ENCODE measurements around the gene OR10C1. TPM values are rescaled to one million over a fixed set of nuclear protein-coding genes. Genes with fewer than 3 reads are reported as not detected.
"Not testable (repeated sequence)": the region's sequence is repeated elsewhere in the genome, so short reads cannot be mapped to it uniquely, and the experiment has no call there.

OR10C1 gene, protein sequence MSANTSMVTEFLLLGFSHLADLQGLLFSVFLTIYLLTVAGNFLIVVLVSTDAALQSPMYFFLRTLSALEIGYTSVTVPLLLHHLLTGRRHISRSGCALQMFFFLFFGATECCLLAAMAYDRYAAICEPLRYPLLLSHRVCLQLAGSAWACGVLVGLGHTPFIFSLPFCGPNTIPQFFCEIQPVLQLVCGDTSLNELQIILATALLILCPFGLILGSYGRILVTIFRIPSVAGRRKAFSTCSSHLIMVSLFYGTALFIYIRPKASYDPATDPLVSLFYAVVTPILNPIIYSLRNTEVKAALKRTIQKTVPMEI
- not detected for polyA plus RNA-seq (ENCODE audit: insufficient read length)

DNA sequence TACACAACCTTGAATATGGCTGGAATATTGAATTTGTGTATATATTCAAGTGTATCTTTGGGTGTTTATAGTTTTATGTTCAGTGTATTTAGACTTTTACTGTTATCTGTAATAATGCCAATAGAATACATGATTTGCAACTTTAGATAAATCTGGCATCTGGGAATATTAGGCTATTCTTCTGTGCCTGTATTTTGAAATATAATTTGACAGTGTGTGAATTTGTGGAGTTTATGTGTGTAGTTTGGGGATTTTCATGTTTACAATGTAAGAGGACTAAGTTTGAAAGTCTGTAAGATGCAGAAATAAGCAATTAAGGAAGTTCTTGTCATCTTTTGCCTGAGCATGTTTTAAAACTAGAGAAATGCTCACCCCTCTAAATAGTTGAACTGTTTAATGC lies at the start of gene OR10C1:
TSS of gene OR10C1 (plus strand) at position 301 of the 400 bp plus-strand sequence. CDS start 710 bp downstream, outside the sequence.
- DNase-seq (ENCODE audit: low read depth): no peak

DNA sequence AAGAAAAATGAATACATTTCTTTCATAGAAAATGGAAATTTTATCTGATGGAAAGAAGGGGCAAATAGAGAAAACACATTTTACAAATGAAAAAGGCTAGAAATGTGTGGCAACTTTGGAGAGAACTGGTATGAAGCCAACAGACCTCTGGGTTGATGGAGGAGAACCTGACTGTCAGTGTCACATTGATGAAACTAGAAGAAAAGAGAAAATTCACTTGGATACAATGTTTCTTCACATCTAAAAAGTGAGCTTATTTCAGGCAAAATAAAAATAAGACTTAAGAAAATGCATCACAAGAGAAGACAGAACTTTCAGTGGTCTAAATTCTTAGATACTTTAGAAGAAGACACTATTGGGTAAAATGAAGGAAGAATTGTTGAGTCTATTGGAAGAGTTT lies 43.8 kb upstream of the OR10C1 start, which contains the start of gene OR12D2:
TSS of gene OR12D2 (plus strand) at position 301 of the 400 bp plus-strand sequence. CDS start 1,069 bp downstream, outside the sequence.
- DNase-seq (ENCODE audit: low read depth): no peak

DNA sequence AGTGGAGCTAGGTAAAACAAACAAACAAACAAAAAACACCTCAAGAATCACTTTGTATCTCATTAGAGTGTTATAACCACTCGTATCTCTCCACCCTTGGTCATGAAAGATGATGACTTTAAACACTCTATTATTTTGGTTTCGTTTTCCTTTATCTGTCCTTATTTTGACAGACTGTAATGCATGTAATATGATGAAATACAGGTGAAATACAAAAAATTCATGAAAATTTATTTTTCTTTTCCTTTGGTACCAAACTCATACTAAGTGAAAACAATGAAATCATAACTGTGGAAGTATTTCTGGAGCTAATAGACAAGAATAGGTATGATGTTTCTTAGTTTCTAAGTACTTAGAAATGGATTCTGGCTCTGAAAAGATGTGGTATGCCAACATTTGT lies 39.6 kb upstream of the OR10C1 start:
- no peak for DNase-seq (ENCODE audit: low read depth)

DNA sequence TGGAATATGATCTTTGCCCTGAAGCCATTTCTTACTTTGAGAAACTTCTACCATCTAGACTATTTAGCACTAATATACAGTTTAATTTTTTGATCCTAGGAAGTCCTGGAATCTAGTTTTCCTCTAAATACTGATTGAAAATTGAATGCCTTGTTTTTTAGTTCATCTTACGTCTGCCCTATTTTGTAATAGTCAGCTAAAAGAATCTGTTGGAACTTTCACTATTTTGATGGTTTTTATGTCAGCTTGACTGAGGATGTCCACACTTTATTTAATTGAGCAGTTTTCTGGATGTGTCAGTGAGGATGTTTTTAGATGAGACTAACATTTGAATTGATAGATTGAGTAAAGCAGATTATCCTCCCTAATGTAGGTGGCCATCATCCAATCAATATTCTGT lies 35.3 kb upstream of the OR10C1 start:
- no peak for DNase-seq (ENCODE audit: low read depth)

DNA sequence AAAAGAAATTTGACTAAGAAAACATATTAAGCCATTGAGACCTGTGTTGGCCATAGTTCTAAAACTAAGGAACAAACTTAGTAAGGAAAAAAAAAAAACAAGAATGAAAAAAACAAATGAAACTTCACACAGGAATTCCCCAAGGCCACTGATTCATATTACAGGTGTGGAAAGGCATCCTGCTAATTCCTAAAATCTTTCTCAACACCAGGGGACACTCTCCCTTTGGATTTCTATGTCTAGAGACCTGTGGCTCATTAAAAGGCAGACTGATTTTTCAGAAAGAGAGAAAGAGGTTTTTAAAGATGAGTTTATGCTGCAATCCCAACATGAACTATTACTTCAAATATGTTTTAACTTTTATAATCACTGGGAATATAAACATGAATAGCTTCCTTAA lies 24.5 kb upstream of the OR10C1 start, which contains the start of gene OR12D1:
TSS of gene OR12D1 (plus strand) at position 341 of the 400 bp plus-strand sequence.
- no peak for DNase-seq (ENCODE audit: low read depth)

DNA sequence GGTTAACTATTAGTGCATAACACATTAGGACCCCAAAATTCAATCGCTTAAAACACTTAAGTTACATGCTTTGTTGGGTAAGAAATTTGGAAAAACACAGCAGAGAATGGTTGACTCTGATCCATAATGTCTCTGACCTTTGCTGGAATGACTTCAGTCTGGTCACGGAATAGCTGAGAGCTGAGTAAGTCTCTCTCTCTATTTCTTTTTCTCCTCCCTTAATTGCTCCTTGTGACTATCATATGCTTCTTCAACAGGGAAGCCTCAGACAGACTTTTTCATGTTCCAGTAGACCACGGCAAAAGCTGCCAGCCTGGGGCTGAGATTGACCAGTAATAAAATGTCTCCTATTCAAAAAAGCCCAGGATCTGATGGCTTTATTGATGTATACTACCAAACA lies 19.6 kb upstream of the OR10C1 start:
- no peak for DNase-seq (ENCODE audit: low read depth)

DNA sequence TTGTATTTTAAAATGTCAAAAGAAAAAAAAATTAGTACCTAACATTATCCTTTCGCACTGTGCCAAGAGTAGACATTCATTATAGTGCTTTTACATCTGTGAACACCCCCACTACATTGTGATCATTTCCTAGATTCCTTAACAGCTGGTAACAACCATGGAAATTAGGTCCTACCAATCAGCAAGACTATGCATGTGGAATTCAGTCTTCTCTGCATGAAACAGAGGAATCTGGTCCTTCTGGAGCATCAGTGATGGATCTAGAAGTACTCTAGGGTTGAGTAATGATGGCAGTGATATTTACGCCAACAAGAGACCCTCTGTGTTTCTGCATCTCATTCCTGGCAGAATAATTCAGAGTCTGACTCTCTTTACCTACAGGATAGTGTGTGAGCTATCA lies 14.9 kb upstream of the OR10C1 start:
- no peak for DNase-seq (ENCODE audit: low read depth)

DNA sequence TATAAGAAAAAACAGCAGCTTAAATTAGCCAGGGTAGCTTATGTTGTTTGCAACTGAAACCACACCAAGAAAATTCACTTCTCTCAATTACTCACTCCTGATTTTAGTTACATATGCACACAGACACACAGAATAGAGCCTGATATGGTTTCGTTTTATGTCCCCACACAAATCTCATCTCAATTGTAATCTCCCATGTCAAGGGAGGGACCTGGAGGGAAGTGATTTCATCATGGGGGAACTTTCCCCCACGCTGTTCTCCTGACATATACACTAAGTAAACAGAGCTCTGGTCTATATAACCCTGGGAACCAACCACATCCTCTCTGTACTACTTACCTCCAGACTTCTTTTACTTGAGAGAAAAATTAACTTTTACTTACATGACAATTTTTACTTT lies 14.5 kb upstream of the OR10C1 start:
- no peak for DNase-seq (ENCODE audit: low read depth)

DNA sequence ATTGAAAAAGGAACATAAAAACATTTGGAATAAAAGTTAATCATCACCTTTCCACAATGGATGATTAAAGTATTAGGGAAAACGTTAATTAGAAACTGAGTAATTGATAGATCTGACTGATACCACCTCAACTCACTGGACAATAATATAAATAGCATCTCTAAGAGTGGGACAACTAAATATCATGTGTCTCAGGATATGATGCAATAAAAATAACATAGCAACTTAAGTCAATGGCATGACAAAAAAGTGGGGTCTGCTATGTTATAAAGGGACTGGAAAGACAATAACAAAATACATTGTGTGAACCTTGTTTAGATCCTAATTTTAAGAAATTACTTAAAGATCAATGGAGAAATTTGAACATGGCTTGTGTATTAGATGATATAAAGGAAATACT lies 14.0 kb upstream of the OR10C1 start:
- no peak for DNase-seq (ENCODE audit: low read depth)

DNA sequence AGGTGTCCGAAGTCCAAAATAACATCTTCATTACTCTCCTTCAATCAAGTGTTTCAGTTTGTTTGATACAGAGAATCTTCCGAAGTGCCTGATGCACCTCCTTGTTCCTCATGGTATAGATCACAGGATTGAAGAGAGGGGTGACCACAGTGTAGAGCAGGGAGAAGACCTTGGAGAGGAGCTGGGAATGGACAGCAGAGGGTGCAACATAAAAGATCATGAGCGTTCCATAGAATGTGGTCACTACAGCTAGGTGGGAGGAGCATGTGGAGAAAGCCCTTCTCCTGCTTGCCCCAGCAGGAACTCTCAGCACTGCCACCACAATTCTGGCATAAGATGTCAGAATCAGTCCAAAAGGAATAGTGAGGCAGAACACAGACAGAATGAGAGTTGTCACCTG lies 12.5 kb upstream of the OR10C1 start:
- no peak for DNase-seq (ENCODE audit: low read depth)

DNA sequence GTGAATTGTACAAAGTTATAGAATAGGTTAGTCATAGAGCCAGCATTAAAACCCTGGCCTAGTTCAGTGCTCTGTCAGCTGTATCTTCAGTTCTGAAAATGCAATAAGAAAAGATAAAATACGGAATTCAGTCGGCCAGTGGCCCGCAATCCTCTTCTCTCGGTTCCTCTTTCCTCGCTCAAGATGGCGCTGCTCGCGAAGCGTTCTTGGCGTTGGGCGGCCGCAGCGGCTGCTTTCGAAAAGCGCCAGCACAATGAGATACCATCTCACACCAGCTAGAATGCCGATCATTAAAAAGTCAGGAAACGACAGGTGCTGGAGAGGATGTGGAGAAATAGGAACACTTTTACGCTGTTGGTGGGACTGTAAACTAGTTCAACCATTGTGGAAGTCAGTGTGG lies 2.4 kb upstream of the OR10C1 start:
- DNase-seq (ENCODE audit: low read depth): not testable (repeated sequence)

DNA sequence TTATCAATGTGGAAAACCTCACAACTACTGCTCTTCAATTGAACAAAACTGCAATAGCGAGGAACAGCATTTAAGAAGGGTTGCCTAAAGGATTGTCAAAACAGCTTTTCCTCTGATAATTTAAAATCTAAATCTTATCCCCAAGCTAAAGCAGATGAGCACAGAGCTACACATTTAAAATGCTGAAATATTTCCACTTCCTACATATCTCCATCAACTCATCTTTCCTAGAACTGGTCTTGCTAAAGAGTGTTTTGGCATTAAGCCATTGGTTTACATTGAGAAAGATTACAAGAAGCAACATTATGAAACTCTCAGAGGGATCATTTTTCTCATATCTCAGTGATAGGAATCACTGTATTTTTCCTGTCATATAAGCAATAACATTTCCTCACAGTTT lies 3.6 kb downstream of the OR10C1 start:
- DNase-seq (ENCODE audit: low read depth): no peak

DNA sequence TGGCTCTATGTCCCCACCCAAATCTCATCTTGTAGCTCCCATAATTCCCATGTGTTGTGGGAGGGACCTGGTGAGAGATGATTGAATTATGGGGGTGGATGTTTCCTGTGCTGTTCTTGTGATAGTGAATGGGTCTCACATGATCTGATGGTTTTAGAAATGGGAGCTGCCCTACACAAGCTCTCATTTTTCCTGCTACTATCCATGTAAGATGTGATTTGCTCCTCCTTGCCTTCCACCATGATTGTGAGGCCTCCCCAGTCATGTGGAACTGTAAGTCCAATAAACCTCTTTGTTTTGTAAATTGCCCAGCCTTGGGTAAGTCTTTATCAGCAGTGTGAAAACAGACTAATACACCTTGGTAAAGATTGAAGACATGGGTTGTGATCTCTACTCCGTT lies 4.9 kb downstream of the OR10C1 start:
- not testable (repeated sequence) for DNase-seq (ENCODE audit: low read depth)

DNA sequence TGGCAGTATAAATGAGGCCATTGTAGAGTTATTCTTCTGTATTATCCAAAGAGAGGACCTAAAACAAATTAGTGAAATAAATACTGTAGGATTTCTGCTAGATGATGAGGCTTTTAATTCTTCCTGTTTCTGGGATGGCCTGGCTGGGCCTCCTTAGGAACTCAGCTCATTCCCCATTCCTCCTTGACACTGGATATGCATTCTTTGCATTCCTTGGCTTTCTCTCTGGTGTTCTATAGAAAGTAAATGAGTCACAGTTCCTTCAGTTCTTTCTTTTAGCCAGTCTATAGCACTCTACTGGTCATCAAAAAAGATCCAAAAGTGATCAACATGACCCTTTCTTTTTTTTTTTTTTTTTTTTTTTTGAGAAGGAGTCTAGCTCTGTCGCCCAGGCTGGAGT lies 8.6 kb downstream of the OR10C1 start:
- DNase-seq (ENCODE audit: low read depth): no peak

DNA sequence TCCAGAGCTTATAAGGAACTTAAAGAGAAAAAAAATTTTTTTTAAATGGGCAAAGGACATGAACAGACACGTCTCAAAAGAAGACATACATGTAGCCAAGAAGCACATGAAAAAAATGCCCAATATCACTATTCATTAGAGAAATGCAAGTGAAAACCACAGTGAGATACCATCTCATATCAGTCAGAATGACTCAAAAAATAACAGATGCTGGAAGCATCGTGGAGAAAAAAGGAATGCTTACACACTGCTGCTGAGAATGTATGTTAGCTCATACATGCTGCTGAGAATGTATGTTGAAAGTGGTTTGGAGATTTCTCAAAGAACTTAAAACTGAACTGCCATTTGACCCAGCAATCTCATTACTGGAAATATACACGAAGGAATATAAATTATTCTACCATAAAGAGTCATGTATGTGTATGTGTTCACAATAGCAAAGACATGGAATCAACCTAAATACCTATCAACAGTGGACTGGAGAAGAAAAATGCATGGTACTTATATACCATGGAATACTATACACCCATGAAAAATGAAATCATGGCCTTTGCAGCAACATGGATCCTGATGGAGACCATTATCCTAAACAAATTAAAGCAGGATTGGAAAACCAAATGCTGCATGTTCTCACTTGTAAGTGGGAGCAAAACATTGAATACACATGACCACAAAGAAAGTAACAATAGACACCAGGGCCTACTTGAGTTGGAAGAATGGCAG lies 12.5 kb downstream of the OR10C1 start:
- DNase-seq (ENCODE audit: low read depth): no peak

DNA sequence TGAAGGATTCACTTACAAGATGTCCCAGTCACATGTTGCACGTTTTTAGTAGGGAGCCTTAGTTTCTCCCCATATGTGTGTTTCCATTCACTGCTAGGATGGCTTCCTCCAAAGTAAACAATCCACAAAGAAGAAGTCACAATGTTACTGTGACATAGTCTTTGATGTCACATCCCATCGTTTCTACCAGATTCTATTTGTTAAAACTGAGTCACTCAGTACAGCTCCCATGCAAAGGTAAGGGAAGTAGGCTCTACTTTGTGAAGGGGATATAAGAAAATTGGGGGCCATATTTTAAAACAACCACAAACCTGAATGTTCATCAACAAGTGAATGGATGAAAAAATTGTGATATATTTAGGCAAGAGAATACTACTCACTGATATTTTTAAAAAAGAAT lies 17.9 kb downstream of the OR10C1 start, which contains the start of the genes OR11A1 and OR2H1:
TSS of gene OR11A1 (minus strand) at position 101 of the 400 bp plus-strand sequence. CDS start 29,430 bp downstream, outside the sequence.
TSS of gene OR2H1 (plus strand) at position 185 of the 400 bp plus-strand sequence. CDS start 4,615 bp downstream, outside the sequence.
- no peak for DNase-seq (ENCODE audit: low read depth)

DNA sequence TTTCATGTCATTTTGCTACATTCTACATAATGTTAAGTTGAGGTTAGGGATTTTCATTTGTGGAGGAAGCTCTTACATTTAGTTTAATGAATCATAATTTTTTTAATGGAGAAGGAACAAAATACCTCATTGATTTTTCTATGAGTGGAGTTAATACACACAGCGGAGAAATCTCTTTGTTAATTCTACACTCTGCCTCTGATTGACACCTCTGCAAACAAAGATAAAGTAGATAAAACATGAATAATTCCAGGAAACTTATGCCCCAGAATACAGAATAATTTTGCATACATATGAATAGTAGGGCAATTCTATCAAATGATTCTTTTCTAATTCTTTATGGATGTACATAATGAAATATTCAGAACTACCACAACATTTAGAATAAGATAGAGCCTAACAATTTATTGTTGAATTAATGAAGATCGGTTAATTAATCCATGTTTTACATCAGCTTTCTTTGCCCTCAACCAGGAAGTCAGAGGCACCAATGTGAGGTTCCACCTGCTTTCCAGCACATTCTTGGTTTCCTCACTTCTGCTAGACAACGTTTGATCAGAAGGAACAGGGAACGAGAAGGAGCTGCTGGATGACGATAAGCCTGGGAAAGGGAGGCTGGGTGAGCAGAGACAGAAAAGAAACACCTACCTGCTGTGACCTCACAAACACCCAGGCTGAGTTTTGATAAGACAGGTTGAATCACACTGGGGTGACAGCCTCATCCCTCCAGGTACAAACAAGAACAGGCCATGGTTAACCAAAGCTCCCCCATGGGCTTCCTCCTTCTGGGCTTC lies 22.1 kb downstream of the OR10C1 start:
- no peak for DNase-seq (ENCODE audit: low read depth)

DNA sequence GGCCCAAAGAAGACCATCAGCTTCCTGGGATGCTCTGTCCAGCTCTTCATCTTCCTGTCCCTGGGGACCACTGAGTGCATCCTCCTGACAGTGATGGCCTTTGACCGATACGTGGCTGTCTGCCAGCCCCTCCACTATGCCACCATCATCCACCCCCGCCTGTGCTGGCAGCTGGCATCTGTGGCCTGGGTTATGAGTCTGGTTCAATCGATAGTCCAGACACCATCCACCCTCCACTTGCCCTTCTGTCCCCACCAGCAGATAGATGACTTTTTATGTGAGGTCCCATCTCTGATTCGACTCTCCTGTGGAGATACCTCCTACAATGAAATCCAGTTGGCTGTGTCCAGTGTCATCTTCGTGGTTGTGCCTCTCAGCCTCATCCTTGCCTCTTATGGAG lies 22.9 kb downstream of the OR10C1 start:
- no peak for DNase-seq (ENCODE audit: low read depth)

DNA sequence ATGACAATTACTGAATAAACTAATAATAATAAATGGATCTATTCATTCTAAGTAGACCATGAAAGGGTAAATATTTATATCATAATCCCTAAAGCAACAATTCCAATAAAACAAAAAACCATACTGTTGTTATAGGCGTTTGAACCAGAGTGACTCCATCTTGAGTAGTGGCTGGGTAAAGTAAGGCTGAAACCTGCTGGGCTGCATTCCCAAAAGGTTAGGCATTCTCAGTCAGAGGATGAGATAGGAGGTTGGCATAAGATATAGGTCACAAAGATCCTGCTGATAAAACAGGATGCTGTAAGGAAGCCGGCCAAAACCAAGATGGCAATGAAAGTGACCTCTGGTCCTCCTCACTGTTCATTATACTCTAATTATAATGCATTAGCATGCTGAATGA lies 26.2 kb downstream of the OR10C1 start:
- DNase-seq (ENCODE audit: low read depth): no peak

DNA sequence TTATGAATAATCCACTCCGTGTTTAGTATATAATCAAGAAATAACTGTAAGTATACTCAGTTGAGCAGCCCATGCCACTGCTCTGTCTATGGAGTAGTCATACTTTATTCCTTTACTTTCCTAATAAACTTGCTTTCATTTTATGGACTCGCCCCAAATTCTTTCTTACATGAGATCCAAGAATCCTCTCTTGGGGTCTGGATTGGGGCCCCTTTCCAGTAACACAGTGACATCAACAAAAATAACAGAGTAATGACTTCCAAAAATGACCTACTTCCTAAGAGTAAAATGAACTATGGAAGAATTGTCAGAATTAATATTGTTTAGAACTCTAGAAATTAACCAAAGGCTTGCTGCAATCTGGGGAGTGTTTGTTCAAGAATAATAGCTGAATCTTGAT lies 26.7 kb downstream of the OR10C1 start:
- no peak for DNase-seq (ENCODE audit: low read depth)

DNA sequence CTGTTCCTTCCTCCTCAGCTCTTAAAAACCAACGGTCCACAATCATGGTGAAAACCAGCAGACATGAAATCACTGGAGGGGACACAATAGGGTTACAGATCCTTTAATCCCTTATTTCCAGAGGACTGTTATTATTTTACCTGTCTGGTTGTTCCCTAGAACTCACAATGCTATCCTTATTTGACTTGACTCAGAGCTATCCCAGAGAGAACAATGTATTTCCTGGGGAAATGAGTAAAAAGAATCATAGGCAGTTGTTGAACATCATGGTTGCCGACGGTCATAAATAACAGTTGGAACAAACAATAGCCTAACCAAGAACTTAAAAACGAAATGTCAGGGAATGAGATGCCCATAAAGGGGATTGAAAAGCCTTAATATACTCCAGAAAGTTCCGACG lies 27.1 kb downstream of the OR10C1 start:
- no peak for DNase-seq (ENCODE audit: low read depth)

DNA sequence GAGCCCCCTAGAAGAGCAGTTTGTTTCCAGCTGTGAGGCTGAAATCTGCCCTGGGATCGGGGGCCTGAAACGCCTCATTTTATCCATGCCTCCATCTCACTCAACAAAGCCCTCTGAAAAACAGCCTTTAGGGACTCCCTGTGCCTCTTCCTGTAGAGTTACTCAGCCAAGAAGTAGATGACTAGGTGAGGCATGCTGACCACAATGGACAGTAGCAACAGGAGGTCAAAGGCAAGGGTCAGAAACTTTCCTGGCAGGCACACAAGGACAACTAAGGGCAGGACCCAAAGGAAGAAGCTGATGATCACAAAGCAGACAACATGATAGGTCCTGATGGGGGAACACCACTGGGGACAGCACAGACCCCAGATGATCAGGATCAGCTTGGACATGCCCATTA lies 35.9 kb downstream of the OR10C1 start:
- DNase-seq (ENCODE audit: low read depth): no peak
